Peyer's patch (tissue), 4 donors: ENCODE data around the gene HHAT. TPM values are rescaled to one million over a fixed set of nuclear protein-coding genes. Genes with fewer than 3 reads are reported as not detected.

Experiments used
- DNase-seq, 3 donors: peaks; one replicate each; pipeline ENCODE4 v3.0.0-alpha.2; 2017 to 2019
- H3K27ac ChIP-seq, 4 donors: fragments of 200-600 bp; sonication (generic); one replicate each; pipeline ENCODE4 v1.5.1; 2016 to 2019
- H3K27me3 ChIP-seq, 2 donors: fragments of 200-600 bp; sonication (generic); one replicate each; pipeline ENCODE4 v1.5.1; 2019
- H3K36me3 ChIP-seq, 3 donors: fragments of 200-600 bp; sonication (generic); one replicate each; pipeline ENCODE4 v1.5.1; 2016 to 2019
- H3K4me1 ChIP-seq, 4 donors: fragments of 200-600 bp; sonication (generic); one replicate each; pipeline ENCODE4 v1.5.1; 2016 to 2019
- H3K4me3 ChIP-seq, 4 donors: fragments of 200-600 bp; sonication (generic); 1 replicate in 3 of 4; 2 replicates in 1 of 4; pipeline ENCODE4 v1.5.1; 2016 to 2019; ENCODE audit warnings: mild to moderate bottlenecking in 1 of 4
- H3K9me3 ChIP-seq, 4 donors: fragments of 200-600 bp; sonication (generic); one replicate each; pipeline ENCODE4 v1.5.1; 2016 to 2019; ENCODE audit warnings: mild to moderate bottlenecking in 1 of 4
- CTCF ChIP-seq, 6 experiments: fragments of 450-650 bp in 4 of 6; fragments of 200-600 bp in 2 of 6; sonication (generic) in 1 of 6; IDR thresholded peaks; one replicate each; pipeline ENCODE4 v1.5.1; 2017 to 2019; ENCODE audit warnings: antibody characterized with exemption in 6 of 6, mild to moderate bottlenecking in 3 of 6, moderate library complexity in 1 of 6
- POLR2A ChIP-seq, 2 donors: fragments of 450-650 bp; IDR thresholded peaks; one replicate each; pipeline ENCODE4 v1.5.1; 2017; ENCODE audit warnings: antibody characterized with exemption in 2 of 2, mild to moderate bottlenecking in 2 of 2, moderate library complexity in 2 of 2
- total RNA-seq, 4 donors: library from RNA; depleted of rRNA; stranded (reverse); fragments of >200 nt; gene quantifications; one replicate each; pipeline ENCODE4 v1.1.0, GENCODE V29; 2016

The HHAT gene
- total RNA-seq, 4 donors from 2014 or later, result 2.3 to 16.9 (median 7.3) TPM

DNA sequence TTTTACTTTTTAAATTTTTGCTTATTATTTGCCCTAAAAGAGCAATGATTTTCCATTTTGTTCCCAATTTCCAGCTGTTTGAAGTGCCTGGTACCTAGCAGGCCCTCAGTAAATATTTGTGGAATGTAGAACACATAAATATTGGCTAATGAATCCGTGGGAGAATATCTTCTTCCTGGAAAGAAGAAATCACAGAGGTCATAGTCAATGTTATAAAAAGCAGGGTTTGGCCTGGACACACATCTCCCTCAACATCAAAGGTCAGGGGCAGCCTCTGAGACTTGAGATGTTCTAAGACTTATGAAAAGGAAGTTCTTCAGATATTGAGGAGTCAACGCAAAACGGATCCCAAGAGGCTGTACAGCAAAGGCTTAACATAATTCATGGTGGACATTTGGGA is 358.1 kb downstream of the HHAT start:
- H3K36me3 ChIP-seq, result no peaks in the 10 kb centered on the region
- no peaks in the 10 kb centered on the region for H3K4me1 ChIP-seq
- H3K9me3 ChIP-seq, result no peaks in the 10 kb centered on the region
- TF ChIP-seq POLR2A (IDR thresholded peaks at IDR 0.05), result no peak
- no peak for TF ChIP-seq CTCF (IDR thresholded peaks at IDR 0.05)
- H3K27ac ChIP-seq, result no peak overlapping the region
- no peak overlapping the region for H3K4me3 ChIP-seq
- no peaks in the 10 kb centered on the region for H3K27me3 ChIP-seq
- no peak for DNase-seq

GRCh38 chr1:210687582-210688279 is 359.0 kb downstream of the HHAT start:
- Histone ChIP-seq H3K4me3 (no peak overlapping the region), H3K27ac (no peak overlapping the region), H3K9me3 (no peaks in the 10 kb centered on the region), H3K36me3 (no peaks in the 10 kb centered on the region), H3K27me3 (no peaks in the 10 kb centered on the region), H3K4me1 (no peaks in the 10 kb centered on the region)
- TF ChIP-seq CTCF (IDR thresholded peaks at IDR 0.05) (no peak), POLR2A (IDR thresholded peaks at IDR 0.05) (no peak)
- no peak for DNase-seq

DNA sequence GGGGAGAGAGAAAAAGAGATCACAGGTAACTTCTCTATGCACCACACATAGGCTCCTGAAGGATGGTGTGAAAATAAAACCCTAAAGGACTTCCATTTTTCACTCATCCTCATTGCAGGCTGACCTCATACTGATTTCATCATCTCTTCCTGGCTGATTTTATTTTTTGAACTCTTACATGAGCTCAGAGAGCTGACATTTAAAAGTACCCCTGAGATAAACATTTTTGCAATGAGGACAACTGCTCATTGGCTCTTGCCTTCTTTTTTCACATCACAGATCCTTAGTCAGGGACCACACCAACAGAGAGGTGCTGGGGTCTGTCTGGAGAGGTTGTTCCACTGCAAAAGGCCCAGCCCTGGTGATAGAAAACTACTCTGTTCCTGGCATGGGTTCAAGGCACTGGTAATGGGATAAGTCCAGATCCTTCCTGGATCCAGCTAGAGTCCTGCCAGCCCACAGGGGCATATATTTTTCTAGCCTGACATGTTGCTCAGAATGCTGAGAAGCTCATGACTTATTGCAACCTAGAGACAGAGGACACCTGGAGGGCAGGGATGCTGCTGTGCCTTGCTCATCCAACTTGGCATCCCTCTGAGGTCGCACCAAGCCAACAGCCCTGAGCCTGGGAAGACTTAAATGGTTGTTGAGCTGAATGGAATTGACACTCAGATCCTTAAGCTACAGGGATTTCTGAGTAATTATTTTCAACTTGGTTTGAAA is 360.0 kb downstream of the HHAT start:
- H3K27ac ChIP-seq, result no peak overlapping the region
- DNase-seq, result no peak
- no peak overlapping the region for H3K4me3 ChIP-seq
- H3K9me3 ChIP-seq, result no peaks in the 10 kb centered on the region
- no peaks in the 10 kb centered on the region for H3K36me3 ChIP-seq
- TF ChIP-seq POLR2A (IDR thresholded peaks at IDR 0.05) (no peak), CTCF (IDR thresholded peaks at IDR 0.05) (no peak)
- H3K27me3 ChIP-seq, result no peaks in the 10 kb centered on the region
- no peaks in the 10 kb centered on the region for H3K4me1 ChIP-seq

DNA sequence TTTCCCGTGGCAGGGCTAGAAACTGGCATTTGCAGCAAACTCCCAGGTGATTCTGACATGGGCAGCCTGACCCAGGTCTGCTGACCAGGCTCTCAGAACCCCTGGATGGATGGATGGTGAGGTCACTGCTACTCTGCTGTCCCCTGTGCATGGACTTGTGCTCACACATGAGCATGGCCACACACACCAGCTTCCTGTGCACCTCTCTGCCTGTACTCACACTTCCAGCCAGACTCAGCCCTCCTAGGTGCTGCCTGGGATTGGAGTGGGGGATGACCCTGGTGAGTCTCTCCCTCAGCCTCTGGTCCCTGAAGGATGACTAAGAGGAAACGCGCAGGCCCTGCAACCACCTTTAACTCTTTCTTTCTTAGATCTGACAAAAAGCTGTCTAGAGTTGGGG is 361.1 kb downstream of the HHAT start:
- no peak for TF ChIP-seq CTCF (IDR thresholded peaks at IDR 0.05)
- TF ChIP-seq POLR2A (IDR thresholded peaks at IDR 0.05), result no peak

DNA sequence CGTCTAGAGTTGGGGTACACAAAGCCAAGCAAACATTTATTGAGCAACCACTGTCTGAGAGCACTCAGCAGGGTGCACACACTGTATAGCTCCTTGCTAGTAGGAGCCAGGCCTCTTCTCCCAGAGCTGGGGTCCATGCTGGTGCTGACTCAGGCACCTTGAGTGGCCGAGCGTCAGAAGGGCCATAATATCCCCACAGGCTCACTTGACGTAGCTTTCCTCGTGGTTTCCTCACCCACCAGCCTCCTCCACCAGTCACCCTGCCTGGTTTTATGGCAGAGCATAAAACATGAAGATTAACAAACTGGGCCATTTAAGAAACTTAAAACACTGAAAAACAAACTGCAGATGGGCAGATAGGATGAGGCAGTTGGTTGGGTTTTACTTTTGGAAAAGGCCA is 361.5 kb downstream of the HHAT start:
- H3K36me3 ChIP-seq, result no peaks in the 10 kb centered on the region

More for the DNA sequence above, 361.1 kb downstream of the HHAT start:
- Histone ChIP-seq H3K4me1 (no peaks in the 10 kb centered on the region), H3K27me3 (no peaks in the 10 kb centered on the region), H3K27ac (no peak overlapping the region), H3K9me3 (no peaks in the 10 kb centered on the region), H3K4me3 (no peak overlapping the region), H3K36me3 (no peaks in the 10 kb centered on the region)
- DNase-seq, result no peak

More for the DNA sequence above, 361.5 kb downstream of the HHAT start:
- Histone ChIP-seq H3K27ac (no peak overlapping the region), H3K9me3 (no peaks in the 10 kb centered on the region), H3K4me1 (no peaks in the 10 kb centered on the region), H3K27me3 (no peaks in the 10 kb centered on the region), H3K4me3 (no peak overlapping the region)
- DNase-seq, result no peak
- TF ChIP-seq CTCF (IDR thresholded peaks at IDR 0.05), result no peak
- no peak for TF ChIP-seq POLR2A (IDR thresholded peaks at IDR 0.05)
